Nephron (organoid): ENCODE data around the gene TMEM134.
A peak's percentile ranks its signal among the peaks of the same experiment; 100 is the strongest.
"Not testable (repeated sequence)": the region's sequence is repeated elsewhere in the genome, so short reads cannot be mapped to it uniquely, and the experiment has no call there.

Experiments used
- H3K27ac Mint-ChIP-seq, 3 experiments: 2 replicates each; pipeline ENCODE4 v1.8.0; 2020; ENCODE audit warnings: mixed read lengths in 3 of 3, mild to moderate bottlenecking in 2 of 3, moderate library complexity in 1 of 3
- H3K27me3 Mint-ChIP-seq: 2 replicates; pipeline ENCODE4 v1.8.0; 2021; ENCODE audit warnings: low read depth, mild to moderate bottlenecking, moderate library complexity, mixed read lengths
- H3K36me3 Mint-ChIP-seq: 2 replicates; pipeline ENCODE4 v1.8.0; 2020; ENCODE audit warnings: low read depth, mixed read lengths
- H3K4me1 Mint-ChIP-seq: 2 replicates; pipeline ENCODE4 v1.8.0; 2020; ENCODE audit warnings: mixed read lengths
- H3K4me3 Mint-ChIP-seq, 3 experiments: 2 replicates each; pipeline ENCODE4 v1.8.0; 2020; ENCODE audit warnings: mild to moderate bottlenecking in 3 of 3, mixed read lengths in 3 of 3, moderate library complexity in 2 of 3
- H3K9me3 Mint-ChIP-seq: 2 replicates; pipeline ENCODE4 v1.8.0; 2020; ENCODE audit warnings: mixed read lengths
- TF ChIP-seq, protein P1 (sequence below), 3 experiments: fragments of 200-600 bp; sonication (generic); IDR thresholded peaks; one replicate each; pipeline ENCODE4 v1.5.0; 2021; ENCODE audit warnings: antibody characterized with exemption in 3 of 3; ENCODE audit not compliant: unreplicated experiment in 3 of 3

TMEM134 gene

GRCh38 chr11:67468759-67469507 is at the start of gene TMEM134:
TSS of gene TMEM134 (minus strand) at chr11:67469251. CDS start at chr11:67469192, 59 bp downstream.
- peak within 1 kb of the TSS; percentile 91 to 95 (median 95) for H3K4me3 Mint-ChIP-seq

DNA sequence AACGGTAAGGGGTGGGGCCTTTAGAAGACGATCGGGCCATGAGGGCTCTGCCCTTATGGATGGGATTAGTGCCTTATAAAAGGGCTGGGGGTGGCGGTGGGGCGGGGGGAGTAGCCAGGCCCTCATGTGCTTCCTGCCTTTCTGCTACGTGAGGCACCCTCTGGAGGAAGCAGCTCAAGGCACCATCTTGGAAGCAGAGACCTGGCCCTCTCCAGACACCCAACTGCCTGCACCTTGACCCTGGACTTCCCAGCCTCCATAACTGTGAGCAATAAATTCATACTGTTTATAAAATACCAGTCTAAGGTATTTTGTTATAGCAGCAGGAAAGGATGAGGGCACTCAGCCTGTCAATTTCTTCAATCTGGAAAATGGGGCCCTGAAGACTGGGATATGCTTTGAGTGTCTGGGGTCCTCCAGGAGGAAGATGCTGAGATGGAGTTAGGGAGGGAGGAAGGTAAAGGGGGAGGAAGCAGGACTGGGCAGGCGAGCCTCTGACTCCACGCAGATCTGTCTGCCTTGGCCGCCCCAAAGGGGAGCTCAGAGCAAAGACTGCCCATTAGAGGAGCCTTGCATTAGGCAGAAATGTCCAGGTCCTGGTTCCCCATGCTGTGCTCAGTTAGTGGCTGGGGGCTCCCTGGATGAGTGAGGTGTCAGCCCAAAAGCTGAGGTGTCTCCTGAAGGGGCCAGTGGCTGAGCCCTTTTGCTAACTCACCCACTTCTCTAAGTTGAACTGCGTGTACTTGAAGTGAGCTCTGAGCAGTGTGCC is 48.9 kb upstream of the TMEM134 start:
- H3K27me3 Mint-ChIP-seq: peaks cover 24% of the 10 kb centered on the region
- no peak overlapping the region for H3K4me3 Mint-ChIP-seq
- H3K9me3 Mint-ChIP-seq: no peaks in the 10 kb centered on the region
- H3K4me1 Mint-ChIP-seq: no peaks in the 10 kb centered on the region
- no peaks in the 10 kb centered on the region for H3K36me3 Mint-ChIP-seq
- H3K27ac Mint-ChIP-seq: no peak overlapping the region
- TF ChIP-seq, protein P1, sequence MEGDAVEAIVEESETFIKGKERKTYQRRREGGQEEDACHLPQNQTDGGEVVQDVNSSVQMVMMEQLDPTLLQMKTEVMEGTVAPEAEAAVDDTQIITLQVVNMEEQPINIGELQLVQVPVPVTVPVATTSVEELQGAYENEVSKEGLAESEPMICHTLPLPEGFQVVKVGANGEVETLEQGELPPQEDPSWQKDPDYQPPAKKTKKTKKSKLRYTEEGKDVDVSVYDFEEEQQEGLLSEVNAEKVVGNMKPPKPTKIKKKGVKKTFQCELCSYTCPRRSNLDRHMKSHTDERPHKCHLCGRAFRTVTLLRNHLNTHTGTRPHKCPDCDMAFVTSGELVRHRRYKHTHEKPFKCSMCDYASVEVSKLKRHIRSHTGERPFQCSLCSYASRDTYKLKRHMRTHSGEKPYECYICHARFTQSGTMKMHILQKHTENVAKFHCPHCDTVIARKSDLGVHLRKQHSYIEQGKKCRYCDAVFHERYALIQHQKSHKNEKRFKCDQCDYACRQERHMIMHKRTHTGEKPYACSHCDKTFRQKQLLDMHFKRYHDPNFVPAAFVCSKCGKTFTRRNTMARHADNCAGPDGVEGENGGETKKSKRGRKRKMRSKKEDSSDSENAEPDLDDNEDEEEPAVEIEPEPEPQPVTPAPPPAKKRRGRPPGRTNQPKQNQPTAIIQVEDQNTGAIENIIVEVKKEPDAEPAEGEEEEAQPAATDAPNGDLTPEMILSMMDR (IDR thresholded peaks at IDR 0.05; ENCODE audit: unreplicated experiment in 3 of 3): no peak

More at GRCh38 chr11:67468759-67469507, at the start of gene TMEM134:
- Mint-ChIP-seq H3K4me1 (peaks cover 6% of the 10 kb centered on the region), H3K9me3 (no peaks in the 10 kb centered on the region), H3K27me3 (no peaks in the 10 kb centered on the region), H3K27ac (peak within 1 kb of the TSS; percentile 89 to 93 (median 92)), H3K36me3 (no peaks in the 10 kb centered on the region)
- TF ChIP-seq, protein P1 (IDR thresholded peaks at IDR 0.05; ENCODE audit: unreplicated experiment in 3 of 3): peak; percentile 21 to 52 (median 29)

DNA sequence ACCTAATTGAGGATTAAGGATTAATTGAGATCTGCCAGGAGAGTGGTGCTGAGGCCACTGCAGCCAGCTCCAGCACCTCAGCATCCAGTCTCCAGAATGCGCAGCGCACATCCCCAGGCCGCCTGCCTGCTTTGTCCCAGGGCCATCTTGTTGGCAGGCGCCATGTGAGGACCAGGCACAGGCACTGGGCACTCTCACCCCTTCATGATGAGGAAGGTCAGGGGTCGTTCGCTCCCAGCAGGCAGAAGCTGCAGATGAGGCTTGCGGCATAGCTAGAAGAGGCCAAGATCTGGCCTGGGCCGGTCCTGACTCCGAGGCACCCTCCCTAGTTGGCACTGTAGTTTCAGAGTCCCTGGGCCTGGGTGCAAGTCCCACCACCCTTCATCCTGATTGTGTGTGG is 47.8 kb upstream of the TMEM134 start:
- TF ChIP-seq, protein P1 (IDR thresholded peaks at IDR 0.05; ENCODE audit: unreplicated experiment in 3 of 3): no peak
- Mint-ChIP-seq H3K4me1 (no peaks in the 10 kb centered on the region), H3K36me3 (no peaks in the 10 kb centered on the region), H3K27ac (no peak overlapping the region), H3K4me3 (no peak overlapping the region), H3K27me3 (peaks cover 23% of the 10 kb centered on the region), H3K9me3 (no peaks in the 10 kb centered on the region)

DNA sequence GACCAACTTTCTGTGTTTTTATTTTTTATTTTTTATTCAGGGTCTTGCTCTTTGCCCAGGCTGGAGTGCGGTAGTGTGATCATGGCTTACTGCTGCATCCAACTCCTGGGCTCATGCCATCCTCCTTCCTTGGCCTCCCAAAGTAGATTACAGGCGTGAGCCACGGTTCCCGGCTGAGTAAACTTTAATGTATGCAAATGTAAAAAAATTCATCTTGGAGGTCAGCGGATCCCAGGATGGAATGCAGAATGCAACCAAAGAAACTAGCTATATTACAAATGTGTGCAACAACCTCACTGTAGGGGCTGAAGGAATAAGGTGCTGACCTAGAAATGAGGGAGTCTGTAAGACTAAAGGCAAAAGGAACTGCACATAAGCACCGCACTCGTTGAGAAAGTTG is 45.1 kb upstream of the TMEM134 start:
- Mint-ChIP-seq H3K4me3 (no peak overlapping the region), H3K4me1 (peaks cover 1% of the 10 kb centered on the region), H3K27ac (no peak overlapping the region), H3K27me3 (peaks cover 23% of the 10 kb centered on the region), H3K9me3 (no peaks in the 10 kb centered on the region), H3K36me3 (no peaks in the 10 kb centered on the region)
- TF ChIP-seq, protein P1 (IDR thresholded peaks at IDR 0.05; ENCODE audit: unreplicated experiment in 3 of 3): no peak

- peaks cover 14% of the 10 kb centered on the region for H3K4me1 Mint-ChIP-seq
- H3K27ac Mint-ChIP-seq, H3K36me3 Mint-ChIP-seq, H3K4me3 Mint-ChIP-seq, H3K9me3 Mint-ChIP-seq: not testable (repeated sequence)
- H3K27me3 Mint-ChIP-seq: peaks cover 20% of the 10 kb centered on the region
These were observed 42.5 kb upstream of the TMEM134 start for GRCh38 chr11:67511558-67511957.

DNA sequence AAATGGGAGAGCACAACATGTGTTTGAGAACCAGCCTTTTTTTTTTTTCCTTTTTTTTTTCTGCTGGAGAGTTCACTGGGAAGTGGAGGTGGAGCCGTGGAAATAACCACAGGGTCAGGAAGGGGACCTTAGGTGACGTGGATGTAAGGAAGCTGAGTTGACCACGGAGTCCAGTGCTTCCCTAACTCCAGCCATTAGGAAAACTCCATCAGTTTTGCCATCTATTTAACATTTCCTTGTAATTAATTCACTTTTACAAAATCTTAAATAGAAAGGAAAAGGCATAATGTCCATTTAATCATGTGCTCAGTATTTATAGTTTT is 40.9 kb upstream of the TMEM134 start:
- Mint-ChIP-seq H3K4me3 (peak overlapping the region; percentile 75 to 88 (median 78)), H3K36me3 (no peaks in the 10 kb centered on the region), H3K27me3 (peaks cover 21% of the 10 kb centered on the region), H3K4me1 (peaks cover 20% of the 10 kb centered on the region), H3K27ac (peak overlapping the region in 1 of 3 experiments; percentile 80), H3K9me3 (no peaks in the 10 kb centered on the region)
- TF ChIP-seq, protein P1 (IDR thresholded peaks at IDR 0.05; ENCODE audit: unreplicated experiment in 3 of 3): no peak
